Neuronal stem cell (in vitro differentiated cells): ENCODE results near the gene PSME3IP1.
A peak's percentile ranks its signal among the peaks of the same experiment; 100 is the strongest.

Experiments used
- DNase-seq: peaks from one replicate; pipeline ENCODE4 v3.0.0-alpha.2; 2013; ENCODE audit warnings: low spot score
- H2AFZ ChIP-seq: one replicate; pipeline ENCODE4 v1.6.1; 2013; ENCODE audit warnings: mild to moderate bottlenecking, low read length, inconsistent platforms
- H2AK5ac ChIP-seq: 2 replicates; pipeline ENCODE4 v1.6.1; 2013; ENCODE audit warnings: low read depth, mild to moderate bottlenecking, inconsistent platforms, low read length, moderate library complexity, mixed read lengths
- H2BK120ac ChIP-seq: 2 replicates; pipeline ENCODE4 v1.6.1; 2013; ENCODE audit warnings: low read depth, mild to moderate bottlenecking, inconsistent platforms, low read length, moderate library complexity, mixed read lengths
- H2BK12ac ChIP-seq: one replicate; pipeline ENCODE4 v1.6.1; 2013; ENCODE audit warnings: low read length, inconsistent platforms
- H2BK15ac ChIP-seq: 2 replicates; pipeline ENCODE4 v1.6.1; 2013; ENCODE audit warnings: mild to moderate bottlenecking, low read length, inconsistent platforms, mixed read lengths
- H2BK5ac ChIP-seq: one replicate; pipeline ENCODE4 v1.6.1; 2013; ENCODE audit warnings: inconsistent platforms, mild to moderate bottlenecking, low read length, moderate library complexity
- H3K14ac ChIP-seq: one replicate; pipeline ENCODE4 v1.6.1; 2013; ENCODE audit warnings: low read length, inconsistent platforms
- H3K18ac ChIP-seq: 2 replicates; pipeline ENCODE4 v1.6.1; 2013; ENCODE audit warnings: low read length, inconsistent platforms
- H3K23ac ChIP-seq: 2 replicates; pipeline ENCODE4 v1.6.1; 2013; ENCODE audit warnings: low read depth, mild to moderate bottlenecking, mixed read lengths, low read length, inconsistent platforms; ENCODE audit not compliant: poor library complexity
- H3K27ac ChIP-seq: replicated peaks from 3 replicates; pipeline ENCODE4 v1.5.1; 2013; ENCODE audit warnings: low read length, inconsistent platforms
- H3K27me3 ChIP-seq, 3 experiments: 2 replicates each; pipeline ENCODE4 v1.6.1; 2013; ENCODE audit warnings: low read length in 3 of 3, mild to moderate bottlenecking in 2 of 3, inconsistent platforms in 1 of 3, low read depth in 1 of 3, mixed read lengths in 1 of 3, moderate library complexity in 1 of 3; ENCODE audit not compliant: control insufficient read depth in 3 of 3, insufficient read depth in 3 of 3
- H3K36me3 ChIP-seq, 2 donors: replicated peaks in 1 of 2; 2 replicates each; pipeline ENCODE4 v1.6.1; 2013; ENCODE audit warnings: low read length in 2 of 2; ENCODE audit not compliant: control insufficient read depth in 2 of 2, insufficient read depth in 2 of 2
- H3K4ac ChIP-seq: 2 replicates; pipeline ENCODE4 v1.6.1; 2013; ENCODE audit warnings: inconsistent platforms, mild to moderate bottlenecking, low read length, moderate library complexity
- H3K4me1 ChIP-seq, 2 donors: 1 replicate in 1 of 2; 2 replicates in 1 of 2; pipeline ENCODE4 v1.6.1; 2013; ENCODE audit warnings: low read length in 2 of 2, low read depth in 1 of 2; ENCODE audit not compliant: control insufficient read depth in 2 of 2, insufficient read depth in 1 of 2
- H3K4me2 ChIP-seq: one replicate; pipeline ENCODE4 v1.6.1; 2013; ENCODE audit warnings: mild to moderate bottlenecking, low read length, inconsistent platforms; ENCODE audit not compliant: insufficient read depth, poor library complexity, severe bottlenecking
- H3K4me3 ChIP-seq, 2 donors: 2 replicates each; pipeline ENCODE4 v1.5.1; 2013; ENCODE audit warnings: low read length in 2 of 2, mild to moderate bottlenecking in 2 of 2, inconsistent platforms in 1 of 2, moderate library complexity in 1 of 2
- H3K79me1 ChIP-seq: one replicate; pipeline ENCODE4 v1.6.1; 2013; ENCODE audit warnings: low read depth, mild to moderate bottlenecking, inconsistent platforms, low read length, moderate library complexity
- H3K9ac ChIP-seq: one replicate; pipeline ENCODE4 v1.6.1; 2013; ENCODE audit warnings: mild to moderate bottlenecking, low read depth, low read length, inconsistent platforms; ENCODE audit not compliant: poor library complexity
- H3K9me3 ChIP-seq, 2 donors: replicated peaks in 1 of 2; 2 replicates each; pipeline versions ENCODE3 to v1.6.1; 2013; ENCODE audit warnings: low read length in 2 of 2, mild to moderate bottlenecking in 2 of 2, inconsistent platforms in 1 of 2, low read depth in 1 of 2, mixed read lengths in 1 of 2, moderate library complexity in 1 of 2; ENCODE audit not compliant: control insufficient read depth in 2 of 2, insufficient read depth in 1 of 2
- H4K8ac ChIP-seq: one replicate; pipeline ENCODE4 v1.6.1; 2013; ENCODE audit warnings: low read depth, mild to moderate bottlenecking, inconsistent platforms, low read length, moderate library complexity
- H4K91ac ChIP-seq: one replicate; pipeline ENCODE4 v1.6.1; 2013; ENCODE audit warnings: low read length, low read depth, mild to moderate bottlenecking, inconsistent platforms; ENCODE audit not compliant: poor library complexity
- WGBS, 2 donors: extraction: QIAGEN DNeasy Blood & Tissue Kit; methylation state at CpG; one replicate each; pipeline ENCODE4 v1.1.7; 2013; ENCODE audit warnings: missing lambda C conversion rate in 2 of 2, mixed read lengths in 1 of 2; ENCODE audit not compliant: insufficient read length in 2 of 2, insufficient replicate concordance in 1 of 2; ENCODE audit errors: extremely low coverage in 2 of 2; 5-methylcytosine and 5-hydroxymethylcytosine counted together

PSME3IP1 gene

GRCh38 chr16:57185446-57185944 lies 344 bp downstream of the PSME3IP1 start:
- Histone ChIP-seq H3K18ac (peak overlapping the region; percentile 88), H2BK5ac (peak overlapping the region; percentile 97), H3K4me2 (peak overlapping the region; percentile 56), H3K23ac (peak overlapping the region; percentile 75), H4K91ac (peak overlapping the region; percentile 58), H2BK15ac (no peak overlapping the region), H3K4me1 (peaks cover 2 to 16% of the 10 kb centered on the region in 2 donors), H2AK5ac (peak overlapping the region; percentile 95), H3K14ac (peak overlapping the region; percentile 47), H3K27ac (peak overlapping the region; percentile 39), H4K8ac (peak overlapping the region; percentile 29), H2BK120ac (no peak overlapping the region), H3K9me3 (no peaks in the 10 kb centered on the region), H2AFZ (peak overlapping the region; percentile 80), H3K4ac (peak overlapping the region; percentile 76), H3K27me3 (no peaks in the 10 kb centered on the region), H3K79me1 (peaks cover 10% of the 10 kb centered on the region), H3K4me3 (peak overlapping the region; percentile 78 to 100), H2BK12ac (no peak overlapping the region), H3K36me3 (peaks cover 0 to 15% of the 10 kb centered on the region in 2 donors), H3K9ac (peak overlapping the region; percentile 96)
- no CpG with 5 or more reads among the region's 37 CpGs for WGBS, 2 donors
- no peak for DNase-seq

GRCh38 chr16:57184887-57185445 lies 873 bp downstream of the PSME3IP1 start:
- H4K91ac ChIP-seq = no peak overlapping the region
- no peak overlapping the region for H3K27ac ChIP-seq
- peak overlapping the region; percentile 78 to 100 for H3K4me3 ChIP-seq
- no peaks in the 10 kb centered on the region for H3K9me3 ChIP-seq
- peaks cover 2 to 16% of the 10 kb centered on the region in 2 donors for H3K4me1 ChIP-seq
- peak overlapping the region; percentile 56 for H3K4me2 ChIP-seq
- H3K36me3 ChIP-seq = peaks cover 0 to 9% of the 10 kb centered on the region in 2 donors
- H2AFZ ChIP-seq = peak overlapping the region; percentile 80
- DNase-seq = no peak
- H2BK12ac ChIP-seq = no peak overlapping the region
- H3K18ac ChIP-seq = no peak overlapping the region
- H2AK5ac ChIP-seq = no peak overlapping the region
- H4K8ac ChIP-seq = no peak overlapping the region
- H3K79me1 ChIP-seq = peaks cover 10% of the 10 kb centered on the region
- H3K9ac ChIP-seq = peak overlapping the region; percentile 96
- H2BK120ac ChIP-seq = no peak overlapping the region
- H2BK5ac ChIP-seq = peak overlapping the region; percentile 97
- H2BK15ac ChIP-seq = no peak overlapping the region
- no peak overlapping the region for H3K23ac ChIP-seq
- no peak overlapping the region for H3K14ac ChIP-seq
- no peak overlapping the region for H3K4ac ChIP-seq
- no peaks in the 10 kb centered on the region for H3K27me3 ChIP-seq
- no CpG with 5 or more reads among the region's 15 CpGs for WGBS, 2 donors

- DNase-seq = no peak
- Histone ChIP-seq H2BK12ac (no peak overlapping the region), H3K4me2 (no peak overlapping the region), H3K18ac (no peak overlapping the region), H3K4me3 (peak overlapping the region in 1 of 2 donors; percentile 78), H3K36me3 (peaks cover 0 to under 1% of the 10 kb centered on the region in 2 donors), H4K8ac (no peak overlapping the region), H3K27me3 (no peaks in the 10 kb centered on the region), H3K14ac (no peak overlapping the region), H2AFZ (no peak overlapping the region), H2BK15ac (no peak overlapping the region), H2BK120ac (no peak overlapping the region), H3K23ac (no peak overlapping the region), H3K79me1 (peaks cover 7% of the 10 kb centered on the region), H3K9ac (no peak overlapping the region), H3K9me3 (no peaks in the 10 kb centered on the region), H4K91ac (no peak overlapping the region), H2AK5ac (no peak overlapping the region), H3K4ac (no peak overlapping the region), H3K27ac (no peak overlapping the region), H2BK5ac (no peak overlapping the region), H3K4me1 (peaks cover 2 to 16% of the 10 kb centered on the region in 2 donors)
- 100% methylated on average over 1 of the region's 4 CpGs; no CpG with 5 or more reads in 1 of the 2 donors for WGBS, 2 donors
Observed at GRCh38 chr16:57184113-57184512, 1.7 kb downstream of the PSME3IP1 start.

GRCh38 chr16:57179215-57179828 lies 6.5 kb downstream of the PSME3IP1 start:
- Histone ChIP-seq H3K27me3 (no peaks in the 10 kb centered on the region), H3K4me1 (peaks cover 0 to 12% of the 10 kb centered on the region in 2 donors), H4K91ac (no peak overlapping the region), H3K4me2 (no peak overlapping the region), H3K9me3 (no peaks in the 10 kb centered on the region), H2BK15ac (no peak overlapping the region), H3K14ac (no peak overlapping the region), H2BK5ac (no peak overlapping the region), H3K27ac (no peak overlapping the region), H3K4me3 (no peak overlapping the region), H2AFZ (no peak overlapping the region), H3K23ac (no peak overlapping the region), H3K79me1 (no peaks in the 10 kb centered on the region), H2BK12ac (no peak overlapping the region), H2AK5ac (no peak overlapping the region), H3K18ac (no peak overlapping the region), H3K9ac (no peak overlapping the region), H3K4ac (no peak overlapping the region), H2BK120ac (no peak overlapping the region), H3K36me3 (peaks cover 0 to 3% of the 10 kb centered on the region in 2 donors), H4K8ac (no peak overlapping the region)
- WGBS, 2 donors = no CpG with 5 or more reads among the region's 3 CpGs
- no peak for DNase-seq
